K562 (cell line): Measurements from ENCODE around the gene ARID3C.

ENCODE experiments used
- CC2D1A ChIP-seq: fragments of 450-650 bp; IDR thresholded peaks from 2 replicates; pipeline ENCODE4 v1.6.1; 2017; ENCODE audit warnings: mild to moderate bottlenecking
- CEBPB ChIP-seq: fragments of 450-650 bp; IDR thresholded peaks from 2 replicates; pipeline ENCODE4 v1.6.1; 2016; ENCODE audit warnings: missing genetic modification characterization, missing compliant biosample characterization
- EP300 ChIP-seq: IDR thresholded peaks from 2 replicates; pipeline ENCODE4 v1.6.1; 2012; ENCODE audit warnings: low read length, improper control_type of control experiment
- GABPA ChIP-seq: fragments of 200-800 bp; sonication (Bioruptor generic); conservative IDR thresholded peaks from 2 replicates; pipeline ENCODE4 v1.6.1; 2016; ENCODE audit warnings: low read depth, missing genetic modification characterization, missing compliant biosample characterization
- LCOR ChIP-seq: sonication (generic); formaldehyde crosslinking; IDR thresholded peaks from 2 replicates; pipeline ENCODE4 v1.8.0; 2022; ENCODE audit warnings: mild to moderate bottlenecking, missing genetic modification reagents
- MAFF ChIP-seq: IDR thresholded peaks from 2 replicates; pipeline ENCODE4 v1.6.1; 2012; ENCODE audit warnings: low read length, improper control_type of control experiment
- RBM22 ChIP-seq: fragments of 200-400 bp; formaldehyde crosslinking; IDR thresholded peaks from 2 replicates; pipeline ENCODE4 v1.6.1; 2018; ENCODE audit warnings: low read length, low read depth; ENCODE audit not compliant: poor library complexity, severe bottlenecking
- ZNF76 ChIP-seq: fragments of 250-450 bp; sonication (Bioruptor Pico); IDR thresholded peaks from 2 replicates; pipeline ENCODE4 v1.4.0; 2020; ENCODE audit warnings: mild to moderate bottlenecking, moderate library complexity, borderline replicate concordance
- TF ChIP-seq, protein P1 (sequence below): sonication (generic); formaldehyde crosslinking; IDR thresholded peaks from 2 replicates; pipeline ENCODE4 v1.8.1; 2023; ENCODE audit warnings: mild to moderate bottlenecking, missing genetic modification reagents
- TF ChIP-seq, protein P2 (sequence below), 3 experiments: IDR thresholded peaks in 2 of 3; conservative IDR thresholded peaks in 1 of 3; 2 replicates each; pipeline ENCODE4 v1.5.1; 2011 to 2012; ENCODE audit warnings: low read length in 3 of 3, mild to moderate bottlenecking in 3 of 3, control low read depth in 2 of 3, improper control_type of control experiment in 1 of 3, inconsistent platforms in 1 of 3, low read depth in 1 of 3, mixed read lengths in 1 of 3, moderate library complexity in 1 of 3; ENCODE audit not compliant: insufficient read depth in 2 of 3

DNA sequence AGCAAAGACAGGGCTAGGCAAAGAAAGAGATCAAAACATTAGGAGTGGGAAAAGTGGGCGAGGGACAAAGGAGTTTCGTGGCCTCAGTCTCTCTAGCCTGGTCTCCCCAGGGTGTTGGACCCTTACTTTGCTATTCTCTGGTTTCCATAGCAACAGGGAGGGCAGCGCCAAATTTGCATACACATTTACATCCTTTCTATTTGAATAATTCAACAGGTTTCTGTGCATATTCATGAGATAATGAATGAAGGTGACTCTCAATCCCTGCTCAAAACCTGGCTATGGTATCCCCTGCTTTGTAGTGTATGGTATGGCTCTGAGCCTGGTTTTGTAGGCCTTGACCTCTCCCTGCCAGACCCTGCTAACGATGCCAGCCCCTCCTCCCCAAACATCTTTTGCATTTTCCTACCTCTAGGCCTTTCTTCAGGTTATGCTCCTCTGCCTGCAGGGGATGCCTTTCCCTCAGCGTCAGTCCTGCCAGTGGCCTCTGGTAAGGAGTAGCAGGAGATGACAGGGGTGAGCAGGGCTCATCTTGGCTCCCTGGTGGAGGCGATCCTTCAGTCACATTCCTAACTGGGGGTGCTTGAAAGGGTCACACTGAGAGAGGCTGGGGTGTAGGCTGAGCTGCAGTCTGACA is 26.8 kb downstream of the ARID3C start:
- TF ChIP-seq LCOR, result no peak
- no peak for TF ChIP-seq CC2D1A
- no peak for TF ChIP-seq MAFF
- TF ChIP-seq CEBPB (tag), result no peak
- no peak for TF ChIP-seq EP300
- TF ChIP-seq GABPA, result no peak
- no peak for TF ChIP-seq ZNF76
- TF ChIP-seq RBM22, result no peak
- TF ChIP-seq, protein P1, sequence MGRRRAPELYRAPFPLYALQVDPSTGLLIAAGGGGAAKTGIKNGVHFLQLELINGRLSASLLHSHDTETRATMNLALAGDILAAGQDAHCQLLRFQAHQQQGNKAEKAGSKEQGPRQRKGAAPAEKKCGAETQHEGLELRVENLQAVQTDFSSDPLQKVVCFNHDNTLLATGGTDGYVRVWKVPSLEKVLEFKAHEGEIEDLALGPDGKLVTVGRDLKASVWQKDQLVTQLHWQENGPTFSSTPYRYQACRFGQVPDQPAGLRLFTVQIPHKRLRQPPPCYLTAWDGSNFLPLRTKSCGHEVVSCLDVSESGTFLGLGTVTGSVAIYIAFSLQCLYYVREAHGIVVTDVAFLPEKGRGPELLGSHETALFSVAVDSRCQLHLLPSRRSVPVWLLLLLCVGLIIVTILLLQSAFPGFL (CRISPR knock-in tag), result no peak
- TF ChIP-seq, protein P2, sequence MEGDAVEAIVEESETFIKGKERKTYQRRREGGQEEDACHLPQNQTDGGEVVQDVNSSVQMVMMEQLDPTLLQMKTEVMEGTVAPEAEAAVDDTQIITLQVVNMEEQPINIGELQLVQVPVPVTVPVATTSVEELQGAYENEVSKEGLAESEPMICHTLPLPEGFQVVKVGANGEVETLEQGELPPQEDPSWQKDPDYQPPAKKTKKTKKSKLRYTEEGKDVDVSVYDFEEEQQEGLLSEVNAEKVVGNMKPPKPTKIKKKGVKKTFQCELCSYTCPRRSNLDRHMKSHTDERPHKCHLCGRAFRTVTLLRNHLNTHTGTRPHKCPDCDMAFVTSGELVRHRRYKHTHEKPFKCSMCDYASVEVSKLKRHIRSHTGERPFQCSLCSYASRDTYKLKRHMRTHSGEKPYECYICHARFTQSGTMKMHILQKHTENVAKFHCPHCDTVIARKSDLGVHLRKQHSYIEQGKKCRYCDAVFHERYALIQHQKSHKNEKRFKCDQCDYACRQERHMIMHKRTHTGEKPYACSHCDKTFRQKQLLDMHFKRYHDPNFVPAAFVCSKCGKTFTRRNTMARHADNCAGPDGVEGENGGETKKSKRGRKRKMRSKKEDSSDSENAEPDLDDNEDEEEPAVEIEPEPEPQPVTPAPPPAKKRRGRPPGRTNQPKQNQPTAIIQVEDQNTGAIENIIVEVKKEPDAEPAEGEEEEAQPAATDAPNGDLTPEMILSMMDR (IDR thresholded peaks at IDR 0.05 in 2 of 3, conservative IDR thresholded peaks at IDR 0.05 in 1 of 3; ENCODE audit: insufficient read depth in 2 of 3, low read depth in 1 of 3, low read length in 3 of 3), result no peak
